Measurements from ENCODE around the gene PCDHA12.
A peak's percentile ranks its signal among the peaks of the same experiment; 100 is the strongest.
"Not testable (repeated sequence)": the region's sequence is repeated elsewhere in the genome, so short reads cannot be mapped to it uniquely, and the experiment has no call there.

PCDHA12 gene

DNA sequence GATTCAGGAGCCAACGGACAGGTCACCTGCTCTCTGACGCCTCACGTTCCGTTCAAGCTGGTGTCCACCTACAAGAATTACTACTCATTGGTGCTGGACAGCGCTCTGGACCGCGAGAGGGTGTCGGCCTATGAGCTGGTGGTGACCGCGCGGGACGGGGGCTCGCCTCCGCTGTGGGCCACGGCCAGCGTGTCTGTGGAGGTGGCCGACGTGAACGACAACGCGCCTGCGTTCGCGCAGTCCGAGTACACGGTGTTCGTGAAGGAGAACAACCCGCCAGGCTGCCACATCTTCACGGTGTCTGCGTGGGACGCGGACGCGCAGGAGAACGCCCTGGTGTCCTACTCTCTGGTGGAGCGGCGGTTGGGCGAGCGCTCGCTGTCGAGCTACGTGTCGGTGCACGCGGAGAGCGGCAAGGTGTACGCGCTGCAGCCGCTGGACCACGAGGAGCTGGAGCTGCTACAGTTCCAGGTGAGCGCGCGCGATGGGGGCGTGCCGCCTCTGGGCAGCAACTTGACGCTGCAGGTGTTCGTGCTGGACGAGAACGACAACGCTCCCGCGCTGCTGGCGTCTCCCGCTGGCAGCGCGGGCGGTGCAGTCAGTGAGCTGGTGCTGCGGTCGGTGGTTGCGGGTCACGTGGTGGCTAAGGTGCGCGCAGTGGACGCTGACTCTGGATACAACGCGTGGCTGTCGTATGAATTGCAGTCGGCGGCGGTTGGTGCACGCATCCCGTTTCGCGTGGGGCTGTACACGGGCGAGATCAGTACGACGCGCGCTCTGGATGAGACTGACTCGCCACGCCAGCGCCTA is 17.7 kb upstream of the PCDHA12 start:
- DNase-seq: no peak

DNA sequence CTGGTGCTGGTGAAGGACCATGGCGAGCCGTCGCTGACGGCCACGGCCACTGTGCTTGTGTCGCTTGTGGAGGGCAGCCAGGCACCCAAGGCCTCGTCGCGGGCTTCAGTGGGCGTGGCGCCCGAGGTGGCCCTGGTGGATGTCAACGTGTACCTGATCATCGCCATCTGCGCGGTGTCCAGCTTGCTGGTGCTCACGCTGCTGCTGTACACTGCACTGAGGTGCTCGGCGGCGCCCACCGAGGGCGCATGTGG is 17.2 kb upstream of the PCDHA12 start:
- no peak for DNase-seq

DNA sequence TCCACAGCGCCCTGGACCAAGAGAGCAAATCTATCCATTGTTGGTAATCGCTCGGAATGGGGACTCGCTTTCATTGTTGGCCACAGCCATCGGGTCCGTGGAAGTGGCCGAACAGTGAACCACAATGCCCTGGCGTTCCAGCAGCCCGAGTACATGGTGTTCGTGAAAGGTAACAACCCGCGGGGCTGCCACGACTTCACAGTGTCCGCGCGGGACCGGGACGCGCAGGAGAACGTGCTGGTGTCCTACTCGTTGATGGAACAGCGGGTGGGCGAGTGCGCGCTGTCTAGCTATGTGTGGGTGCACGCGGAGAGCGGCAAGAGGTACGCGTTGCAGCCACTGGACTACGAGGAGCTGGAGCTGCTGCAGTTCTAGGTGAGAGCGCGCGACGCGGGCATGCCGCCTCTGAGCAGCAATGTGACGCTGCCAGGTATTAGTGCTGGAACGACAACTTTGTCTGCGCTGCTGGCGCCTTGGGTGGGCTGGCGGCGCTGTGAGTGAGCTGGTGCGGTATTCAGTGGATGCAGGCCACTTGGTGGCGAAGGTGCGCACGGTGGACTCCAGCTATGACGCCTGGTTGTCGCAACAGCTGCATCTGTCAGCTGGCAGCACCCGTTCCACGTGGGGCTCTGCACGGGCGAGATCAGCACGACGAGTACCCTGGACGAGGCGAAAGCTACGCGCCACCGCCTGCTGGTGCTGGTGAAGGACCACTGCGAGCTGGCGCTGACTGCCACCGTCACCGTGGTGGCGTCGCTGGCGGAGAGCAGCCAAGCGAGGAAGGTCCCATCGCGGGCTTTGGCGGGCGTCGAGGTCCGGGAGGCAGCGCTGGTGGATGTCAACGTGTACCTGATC is 12.4 kb upstream of the PCDHA12 start:
- DNase-seq: no peak

DNA sequence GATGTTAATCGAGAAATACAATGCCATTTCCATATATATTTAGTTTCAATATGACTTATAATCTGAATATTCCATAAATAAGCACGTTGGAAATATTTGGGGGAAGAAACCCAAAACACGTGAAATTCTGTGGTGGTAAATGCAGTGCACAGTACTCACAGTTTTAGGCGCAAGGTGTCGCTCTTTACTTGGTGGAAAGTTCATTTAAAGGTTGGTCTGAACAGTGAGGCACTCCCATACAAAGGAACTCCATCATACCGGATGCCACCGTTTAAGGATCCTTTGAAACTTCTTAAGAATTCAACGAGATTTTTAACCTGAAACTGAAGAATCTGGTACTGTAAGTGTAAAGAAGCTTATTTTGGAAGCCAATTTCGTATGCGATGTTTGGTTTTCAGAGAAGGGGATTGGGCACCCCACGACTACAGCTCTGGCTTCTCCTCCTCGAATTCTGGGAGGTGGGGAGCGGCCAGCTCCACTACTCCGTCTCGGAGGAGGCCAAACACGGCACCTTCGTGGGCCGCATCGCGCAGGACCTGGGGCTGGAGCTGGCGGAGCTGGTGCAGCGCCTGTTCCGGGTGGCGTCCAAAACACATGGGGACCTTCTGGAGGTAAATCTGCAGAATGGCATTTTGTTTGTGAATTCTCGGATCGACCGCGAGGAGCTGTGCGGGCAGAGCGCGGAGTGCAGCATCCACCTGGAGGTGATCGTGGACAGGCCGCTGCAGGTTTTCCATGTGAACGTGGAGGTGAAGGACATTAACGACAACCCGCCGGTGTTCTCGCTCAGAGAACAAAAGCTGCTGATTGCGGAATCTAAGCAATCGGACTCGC is 6.2 kb upstream of the PCDHA12 start, which contains the start of gene PCDHA11:
PCDHA11 (plus strand) TSS at position 237 of the 834 bp plus-strand sequence; CDS start at position 384, 147 bp downstream.
- no peak for DNase-seq

DNA sequence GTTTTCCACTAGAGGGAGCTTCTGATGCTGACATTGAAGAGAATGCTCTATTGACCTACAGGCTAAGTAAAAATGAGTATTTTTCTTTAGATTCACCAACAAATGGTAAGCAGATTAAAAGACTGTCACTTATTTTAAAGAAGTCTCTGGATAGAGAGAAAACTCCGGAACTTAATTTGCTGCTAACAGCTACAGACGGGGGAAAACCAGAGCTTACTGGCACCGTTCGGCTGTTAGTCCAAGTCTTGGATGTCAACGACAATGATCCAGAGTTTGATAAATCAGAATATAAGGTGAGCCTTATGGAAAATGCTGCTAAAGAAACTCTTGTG is 5.6 kb upstream of the PCDHA12 start:
- DNase-seq: no peak

DNA sequence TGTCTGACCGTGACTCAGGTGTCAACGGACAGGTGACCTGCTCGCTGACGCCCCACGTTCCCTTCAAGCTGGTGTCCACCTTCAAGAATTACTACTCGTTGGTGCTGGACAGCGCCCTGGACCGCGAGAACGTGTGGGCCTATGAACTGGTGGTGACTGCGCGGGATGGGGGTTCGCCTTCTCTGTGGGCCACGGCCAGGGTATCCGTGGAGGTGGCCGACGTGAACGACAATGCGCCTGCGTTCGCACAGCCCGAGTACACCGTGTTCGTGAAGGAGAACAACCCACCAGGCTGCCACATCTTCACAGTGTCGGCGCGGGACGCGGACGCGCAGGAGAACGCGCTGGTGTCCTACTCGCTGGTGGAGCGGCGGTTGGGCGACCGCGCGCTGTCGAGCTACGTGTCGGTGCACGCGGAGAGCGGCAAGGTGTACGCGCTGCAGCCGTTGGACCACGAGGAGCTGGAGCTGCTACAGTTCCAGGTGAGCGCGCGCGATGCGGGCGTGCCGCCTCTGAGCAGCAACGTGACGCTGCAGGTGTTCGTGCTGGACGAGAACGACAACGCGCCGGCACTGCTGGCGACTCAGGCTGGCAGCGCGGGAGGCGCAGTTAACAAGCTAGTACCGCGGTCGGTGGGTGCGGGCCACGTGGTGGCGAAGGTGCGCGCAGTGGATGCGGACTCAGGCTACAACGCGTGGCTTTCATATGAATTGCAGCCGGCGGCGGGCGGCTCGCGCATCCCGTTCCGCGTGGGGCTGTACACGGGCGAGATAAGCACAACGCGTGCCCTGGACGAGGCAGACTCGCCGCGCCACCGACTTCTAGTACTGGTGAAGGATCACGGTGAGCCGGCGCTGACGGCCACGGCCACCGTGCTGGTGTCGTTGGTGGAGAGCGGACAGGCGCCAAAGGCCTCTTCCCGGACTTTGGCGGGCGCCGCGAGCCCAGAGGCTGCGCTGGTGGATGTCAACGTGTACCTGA is 4.6 kb upstream of the PCDHA12 start:
- no peak for DNase-seq

DNA sequence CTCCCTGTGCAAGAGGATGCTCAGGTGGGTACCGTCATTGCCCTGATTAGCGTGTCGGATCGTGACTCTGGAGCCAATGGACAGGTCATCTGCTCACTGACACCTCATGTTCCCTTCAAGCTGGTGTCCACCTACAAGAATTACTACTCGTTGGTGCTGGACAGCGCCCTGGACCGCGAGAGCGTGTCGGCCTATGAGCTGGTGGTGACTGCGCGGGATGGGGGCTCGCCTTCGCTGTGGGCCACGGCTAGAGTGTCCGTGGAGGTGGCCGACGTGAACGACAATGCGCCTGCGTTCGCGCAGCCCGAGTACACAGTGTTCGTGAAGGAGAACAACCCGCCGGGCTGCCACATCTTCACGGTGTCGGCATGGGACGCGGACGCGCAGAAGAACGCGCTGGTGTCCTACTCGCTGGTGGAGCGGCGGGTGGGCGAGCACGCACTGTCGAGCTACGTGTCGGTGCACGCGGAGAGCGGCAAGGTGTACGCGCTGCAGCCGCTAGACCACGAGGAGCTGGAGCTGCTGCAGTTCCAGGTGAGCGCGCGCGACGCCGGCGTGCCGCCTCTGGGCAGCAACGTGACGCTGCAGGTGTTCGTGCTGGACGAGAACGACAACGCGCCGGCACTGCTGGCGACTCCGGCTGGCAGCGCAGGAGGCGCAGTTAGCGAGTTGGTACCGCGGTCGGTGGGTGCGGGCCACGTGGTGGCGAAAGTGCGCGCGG is 1.6 kb downstream of the PCDHA12 start:
- not testable (repeated sequence) for DNase-seq

DNA sequence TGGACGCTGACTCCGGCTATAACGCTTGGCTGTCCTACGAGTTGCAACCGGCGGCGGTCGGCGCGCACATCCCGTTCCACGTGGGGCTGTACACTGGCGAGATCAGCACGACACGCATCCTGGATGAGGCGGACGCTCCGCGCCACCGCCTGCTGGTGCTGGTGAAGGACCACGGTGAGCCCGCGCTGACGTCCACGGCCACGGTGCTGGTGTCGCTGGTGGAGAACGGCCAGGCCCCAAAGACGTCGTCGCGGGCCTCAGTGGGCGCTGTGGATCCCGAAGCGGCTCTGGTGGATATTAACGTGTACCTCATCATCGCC is 2.1 kb downstream of the PCDHA12 start:
- no peak for DNase-seq

DNA sequence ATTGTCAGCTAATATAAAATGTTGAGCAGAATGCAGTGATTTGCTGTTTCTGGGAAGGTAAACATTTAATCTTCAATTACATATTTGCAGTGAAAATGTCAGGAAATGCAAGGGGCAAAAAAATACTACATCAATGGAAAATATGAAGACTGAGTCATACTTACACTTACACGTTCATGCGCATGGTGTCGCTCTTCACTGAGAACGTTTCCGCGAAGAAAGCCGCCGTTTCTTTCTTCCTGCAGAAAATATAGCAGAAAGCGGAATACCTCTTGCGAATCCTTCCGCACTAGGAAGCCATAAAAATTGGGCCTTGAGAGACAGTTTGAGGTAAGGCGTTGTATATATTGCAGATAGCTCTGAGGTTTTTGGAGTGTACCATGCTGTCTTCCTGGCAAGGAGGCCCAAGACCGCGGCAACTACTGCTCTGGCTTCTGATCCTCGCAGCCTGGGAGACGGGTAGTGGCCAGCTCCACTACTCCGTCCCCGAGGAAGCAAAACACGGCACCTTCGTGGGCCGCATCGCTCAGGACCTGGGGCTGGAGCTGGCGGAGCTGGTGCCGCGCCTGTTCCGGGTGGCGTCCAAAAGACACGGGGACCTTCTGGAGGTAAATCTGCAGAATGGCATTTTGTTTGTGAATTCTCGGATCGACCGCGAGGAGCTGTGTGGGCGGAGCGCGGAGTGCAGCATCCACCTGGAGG is 6.9 kb downstream of the PCDHA12 start, which contains the start of gene PCDHA13:
PCDHA13 (plus strand) TSS at position 236 of the 702 bp plus-strand sequence; CDS start at position 381, 145 bp downstream.
- no peak for DNase-seq

DNA sequence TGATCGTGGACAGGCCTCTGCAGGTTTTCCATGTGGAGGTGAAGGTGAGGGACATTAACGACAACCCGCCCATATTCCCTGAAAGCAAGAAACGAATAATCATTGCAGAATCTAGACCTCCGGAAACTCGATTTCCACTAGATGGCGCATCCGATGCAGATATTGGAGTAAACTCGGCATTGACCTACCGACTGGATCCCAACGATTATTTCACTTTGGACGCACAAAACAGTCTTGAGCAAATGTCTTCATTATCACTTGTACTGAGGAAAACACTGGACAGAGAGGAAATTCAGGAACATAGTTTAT is 7.4 kb downstream of the PCDHA12 start:
- DNase-seq: no peak

DNA sequence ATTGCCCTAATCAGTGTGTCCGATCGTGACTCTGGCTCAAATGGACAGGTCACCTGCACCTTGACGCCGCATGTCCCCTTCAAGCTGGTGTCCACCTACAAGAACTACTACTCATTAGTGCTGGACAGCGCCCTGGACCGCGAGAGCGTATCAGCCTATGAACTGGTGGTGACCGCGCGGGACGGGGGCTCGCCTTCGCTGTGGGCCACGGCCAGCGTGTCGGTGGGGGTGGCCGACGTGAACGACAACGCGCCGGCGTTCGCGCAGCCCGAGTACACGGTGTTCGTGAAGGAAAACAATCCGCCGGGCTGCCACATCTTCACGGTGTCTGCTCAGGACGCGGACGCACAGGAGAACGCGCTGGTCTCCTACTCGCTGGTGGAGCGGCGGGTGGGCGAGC is 8.3 kb downstream of the PCDHA12 start:
- no peak for DNase-seq

DNA sequence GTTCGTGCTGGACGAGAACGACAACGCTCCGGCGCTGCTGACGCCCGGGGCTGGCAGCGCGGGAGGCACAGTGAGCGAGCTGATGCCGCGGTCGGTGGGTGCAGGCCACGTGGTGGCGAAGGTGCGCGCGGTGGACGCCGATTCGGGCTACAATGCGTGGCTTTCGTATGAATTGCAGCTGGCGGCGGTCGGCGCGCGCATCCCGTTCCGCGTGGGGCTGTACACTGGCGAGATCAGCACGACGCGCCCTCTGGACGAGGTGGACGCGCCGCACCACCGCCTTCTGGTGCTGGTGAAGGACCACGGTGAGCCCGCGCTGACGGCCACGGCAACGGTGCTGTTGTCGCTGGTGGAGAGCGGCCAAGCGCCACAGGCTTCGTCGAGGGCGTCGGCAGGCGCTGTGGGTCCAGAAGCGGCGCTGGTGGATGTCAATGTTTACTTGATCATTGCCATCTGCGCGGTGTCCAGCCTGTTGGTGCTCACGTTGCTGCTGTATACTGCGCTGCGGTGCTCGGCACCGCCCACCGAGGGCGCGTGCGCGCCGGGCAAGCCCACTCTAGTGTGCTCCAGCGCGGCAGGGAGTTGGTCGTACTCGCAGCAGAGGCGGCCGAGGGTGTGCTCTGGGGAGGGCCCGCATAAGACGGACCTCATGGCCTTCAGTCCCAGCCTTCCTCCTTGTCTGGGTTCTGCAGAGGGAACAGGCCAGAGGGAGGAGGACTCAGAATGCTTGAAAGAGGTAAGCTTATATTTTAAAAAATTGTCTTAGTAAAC is 9.0 kb downstream of the PCDHA12 start:
- DNase-seq: no peak

DNA sequence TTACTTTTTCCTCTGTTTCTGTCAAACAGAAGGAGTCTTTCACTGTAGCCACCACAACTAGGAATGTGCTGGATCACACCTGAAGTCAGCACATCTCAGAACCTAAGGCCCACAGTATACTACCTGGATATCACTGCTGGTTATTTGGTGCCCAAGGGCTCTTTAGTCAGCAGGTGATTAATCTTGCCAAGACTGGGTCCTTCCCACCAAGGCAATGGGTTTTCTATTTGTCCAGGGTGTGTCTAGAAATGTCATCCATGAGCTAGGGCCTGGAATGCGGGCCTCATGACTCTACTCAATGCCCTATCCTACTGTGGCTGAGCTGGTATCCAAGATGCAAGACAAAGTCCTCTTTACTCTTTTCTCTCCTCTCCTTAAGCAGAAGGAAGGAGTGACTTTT is 41.2 kb downstream of the PCDHA12 start:
- no peak for DNase-seq

DNA sequence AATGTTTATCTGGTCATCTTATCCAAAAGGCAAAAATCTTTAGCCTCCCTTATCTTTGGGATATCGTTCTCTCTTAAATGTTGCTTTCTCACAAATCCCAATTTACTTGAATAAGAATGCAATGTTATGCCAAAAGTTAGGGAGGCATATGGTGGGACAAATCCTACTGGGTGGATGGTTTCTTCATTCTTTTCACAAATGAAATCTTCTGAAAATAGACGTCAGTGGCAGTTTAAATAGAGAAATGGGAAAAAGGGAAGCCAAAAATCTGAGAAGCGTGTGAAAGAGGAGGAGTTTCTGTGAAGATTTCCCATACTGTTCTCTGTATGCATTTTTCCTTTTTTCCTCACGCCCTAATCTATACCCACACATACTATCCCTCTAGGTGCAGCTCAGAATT is 48.5 kb downstream of the PCDHA12 start:
- DNase-seq: no peak

DNA sequence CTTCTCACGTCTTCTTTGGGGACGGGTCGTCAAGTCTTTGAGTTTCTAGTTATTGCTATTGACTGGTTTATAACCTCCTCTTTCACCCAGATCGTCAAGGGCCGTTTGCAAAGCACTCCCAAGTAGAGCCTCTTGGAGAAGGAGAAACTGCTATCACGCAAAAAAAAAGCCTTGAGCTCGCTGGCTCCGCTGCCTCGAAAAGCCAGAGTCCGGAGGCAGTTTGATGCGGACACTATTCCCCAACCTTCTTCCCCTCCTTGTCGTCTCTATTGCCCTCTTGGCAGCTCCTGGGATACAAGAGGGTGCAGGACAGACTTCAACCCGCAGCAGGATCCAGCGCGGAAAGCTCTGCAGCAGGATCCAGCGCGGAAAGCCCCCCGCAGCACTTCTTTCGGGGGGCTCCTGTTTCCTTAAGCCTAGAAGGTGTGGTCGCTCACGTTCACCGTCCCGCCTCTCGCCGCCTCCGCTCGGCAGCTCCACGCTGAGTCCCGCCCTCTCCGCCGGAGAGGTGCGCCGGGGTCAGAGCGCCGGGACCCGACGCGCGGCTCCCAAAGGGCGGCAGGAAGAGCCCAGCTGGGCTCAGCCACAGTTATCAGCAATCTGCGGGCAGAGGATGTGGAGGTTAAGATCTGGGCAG is 50.8 kb downstream of the PCDHA12 start, which contains the start of gene PCDHAC1:
PCDHAC1 (plus strand) TSS at position 494 of the 637 bp plus-strand sequence. CDS start 594 bp downstream, outside the sequence.
- DNase-seq: peak; percentile 3

DNA sequence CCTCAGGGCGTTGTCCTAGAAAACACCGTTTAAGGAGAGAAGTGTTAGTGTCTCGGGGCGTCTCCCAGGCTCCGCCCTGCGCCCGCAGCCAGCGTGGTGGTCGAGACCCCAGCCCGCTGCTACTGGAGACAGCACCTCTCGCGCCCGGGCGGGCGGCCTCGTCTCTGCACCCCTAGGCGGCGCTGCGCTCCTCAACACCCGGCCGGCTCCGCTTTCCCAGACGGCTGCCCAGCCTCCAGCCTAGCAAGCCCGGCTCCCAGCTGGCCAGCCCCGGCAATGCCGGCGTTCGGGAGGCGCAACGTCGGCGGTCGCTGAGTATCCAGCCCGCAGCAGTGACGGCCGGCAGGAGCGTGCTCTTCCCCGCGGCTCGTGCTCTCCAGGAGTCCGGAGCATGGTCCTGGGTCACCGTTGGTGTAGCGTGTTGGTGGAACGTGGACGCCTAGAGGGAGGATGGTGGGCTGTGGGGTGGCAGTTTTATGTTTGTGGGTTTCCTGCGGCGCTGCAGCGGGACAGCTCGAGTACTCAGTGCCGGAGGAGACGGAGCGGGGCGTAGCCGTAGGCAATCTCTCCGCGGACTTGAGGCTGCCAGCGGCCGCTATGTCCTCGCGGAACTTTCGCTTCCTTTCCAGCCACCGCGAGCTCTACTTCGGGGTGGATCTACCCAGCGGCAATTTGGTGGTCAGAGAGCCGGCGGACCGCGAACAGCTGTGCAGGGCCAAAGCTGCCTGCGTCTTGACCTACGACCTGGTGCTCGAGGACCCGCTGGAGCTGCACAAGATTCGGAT is 51.5 kb downstream of the PCDHA12 start:
- DNase-seq: peak; percentile 64

DNA sequence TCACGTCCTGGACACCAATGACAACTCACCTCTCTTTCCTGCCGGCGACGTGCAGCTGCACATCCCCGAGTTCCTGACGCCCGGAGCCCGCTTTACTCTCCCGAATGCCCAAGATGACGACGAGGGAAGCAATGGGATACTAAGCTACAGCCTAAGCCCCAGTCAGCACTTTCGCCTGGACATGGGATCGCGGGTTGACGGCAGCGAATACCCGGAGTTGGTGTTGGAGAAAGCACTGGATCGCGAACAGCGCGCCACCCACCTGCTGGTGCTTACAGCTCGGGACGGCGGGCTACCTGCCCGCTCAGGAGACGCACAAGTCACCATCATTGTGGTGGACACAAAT is 52.1 kb downstream of the PCDHA12 start:
- no peak for DNase-seq
